ENCODE data around the gene CRK.
"Not testable (repeated sequence)": the region's sequence is repeated elsewhere in the genome, so short reads cannot be mapped to it uniquely, and the experiment has no call there.

Gene CRK

DNA sequence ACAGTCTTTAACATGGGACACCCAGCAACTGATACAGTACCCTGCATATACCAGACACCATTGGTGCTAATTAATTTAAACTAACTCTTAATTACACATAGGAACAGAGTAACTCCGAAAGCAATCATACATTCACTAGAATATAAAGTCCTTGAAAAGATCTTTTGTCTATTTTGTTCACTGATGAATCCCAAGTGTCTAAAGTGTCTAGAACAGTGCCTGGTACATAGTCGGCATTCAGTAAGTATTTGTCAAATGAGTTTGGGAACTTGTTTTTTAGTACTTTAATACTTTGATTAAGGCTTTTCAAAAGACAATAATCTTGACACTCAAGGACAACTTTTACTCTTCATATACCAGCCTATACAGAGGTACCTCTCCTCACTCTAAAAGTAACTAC is 69.8 kb downstream of the CRK start:
- Histone ChIP-seq H3K9ac (peak overlapping the region in 1 of 11 experiments; percentile 23; a peak in 1 of 22 replicates), H4K20me1 (peaks cover 100% of the 10 kb centered on the region in 11 experiments), H3K27ac (no peak overlapping the region), H3K4me3 (no peak overlapping the region), H3K9me3 (replicated peaks in 1 of 11) (no peaks in the 10 kb centered on the region), H3K36me3 (peaks cover 11 to 91% (median 69%) of the 10 kb centered on the region in 11 experiments), H3K27me3 (no peaks in the 10 kb centered on the region), H3K4me1 (peaks cover 54 to 86% (median 65%) of the 10 kb centered on the region in 10 experiments), H3K4me2 (peak overlapping the region in 5 of 11 experiments; percentile 1 to 67 (median 30); a peak in 6 of 22 replicates)
- no peak for TF ChIP-seq Cebpa-rat (IDR thresholded peaks at IDR 0.05)

DNA sequence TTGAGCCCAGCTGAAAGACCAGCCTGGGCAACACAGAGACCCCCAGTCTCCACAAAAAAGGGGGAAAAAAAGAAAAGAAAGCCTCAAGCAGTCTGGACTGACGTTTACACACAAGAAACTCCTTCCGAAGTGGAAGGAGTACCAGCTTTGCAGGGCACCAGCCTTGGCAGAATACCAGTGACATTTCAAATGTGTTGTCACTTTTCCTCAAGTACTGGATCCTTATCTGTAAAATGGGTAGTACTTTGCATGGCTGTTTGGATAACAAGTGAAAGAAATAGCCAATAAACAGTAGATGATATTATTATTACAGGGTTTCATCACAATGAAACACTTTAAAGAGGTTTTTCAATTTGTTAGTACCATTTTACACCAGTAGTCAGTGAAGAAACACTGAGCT is 70.2 kb downstream of the CRK start:
- no peaks in the 10 kb centered on the region for H3K9me3 ChIP-seq (replicated peaks in 1 of 11)
- H4K20me1 ChIP-seq: peaks cover 100% of the 10 kb centered on the region in 11 experiments
- no peak for TF ChIP-seq Cebpa-rat (IDR thresholded peaks at IDR 0.05)
- H3K27me3 ChIP-seq: no peaks in the 10 kb centered on the region
- H3K36me3 ChIP-seq: peaks cover 11 to 91% (median 69%) of the 10 kb centered on the region in 11 experiments
- H3K4me2 ChIP-seq: peak overlapping the region in 7 of 11 experiments; percentile 3 to 27 (median 10); a peak in 5 of 22 replicates
- H3K4me3 ChIP-seq: no peak overlapping the region
- no peak overlapping the region for H3K9ac ChIP-seq
- peaks cover 54 to 86% (median 65%) of the 10 kb centered on the region in 10 experiments for H3K4me1 ChIP-seq
- H3K27ac ChIP-seq: no peak overlapping the region

DNA sequence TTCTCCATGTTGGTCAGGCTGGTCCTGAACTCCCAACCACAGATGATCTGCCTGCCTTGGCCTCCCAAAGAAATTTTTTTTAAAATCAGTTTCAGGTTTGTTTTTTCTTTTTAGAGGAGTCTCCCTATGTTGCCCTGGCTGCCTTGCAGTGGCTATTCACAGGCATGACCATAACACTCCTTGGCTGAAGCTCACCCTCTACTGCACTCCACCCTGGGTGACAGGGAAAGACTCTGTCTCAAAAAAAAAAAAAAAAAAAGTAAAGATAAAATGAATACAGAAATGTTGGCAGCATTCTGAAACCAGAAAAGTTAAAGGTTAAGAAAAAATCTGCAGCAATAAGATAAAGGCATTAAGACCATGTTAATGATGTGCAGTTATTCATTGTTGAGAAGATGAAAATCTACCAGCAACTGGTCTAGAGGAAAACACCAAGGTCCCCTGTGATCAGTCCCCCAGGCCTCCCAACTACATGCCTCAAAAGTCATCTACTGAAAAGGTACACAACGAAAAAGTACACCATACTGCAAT is 71.1 kb downstream of the CRK start:
- H3K4me1 ChIP-seq: peaks cover 54 to 86% (median 66%) of the 10 kb centered on the region in 10 experiments
- peaks cover 100% of the 10 kb centered on the region in 11 experiments for H4K20me1 ChIP-seq
- H3K9ac ChIP-seq: no peak overlapping the region
- H3K36me3 ChIP-seq: peaks cover 11 to 91% (median 67%) of the 10 kb centered on the region in 11 experiments
- H3K4me2 ChIP-seq: peak overlapping the region in 5 of 11 experiments; percentile 5 to 27 (median 10); a peak in 3 of 22 replicates
- no peak for TF ChIP-seq Cebpa-rat (IDR thresholded peaks at IDR 0.05)
- no peaks in the 10 kb centered on the region for H3K27me3 ChIP-seq
- no peak overlapping the region for H3K27ac ChIP-seq
- H3K4me3 ChIP-seq: no peak overlapping the region
- H3K9me3 ChIP-seq (replicated peaks in 1 of 11): no peaks in the 10 kb centered on the region

DNA sequence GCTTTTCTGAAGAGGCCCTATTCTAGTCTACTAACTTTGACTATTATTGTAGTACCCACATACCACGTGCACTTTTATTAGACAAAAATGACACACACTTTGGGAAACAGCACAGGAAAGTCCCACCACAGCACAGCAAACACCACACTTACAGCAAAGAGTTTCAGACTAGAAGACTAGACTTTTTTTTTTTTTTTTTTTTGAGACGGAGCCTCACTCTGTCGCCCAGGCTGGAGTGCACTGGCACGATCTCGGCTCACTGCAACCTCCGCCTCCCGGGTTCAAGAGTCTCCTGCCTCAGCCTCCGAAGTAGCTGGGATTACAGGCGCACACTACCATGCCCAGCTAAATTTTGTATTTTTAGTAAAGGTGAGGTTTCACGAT is 76.1 kb downstream of the CRK start:
- no peaks in the 10 kb centered on the region for H3K27me3 ChIP-seq
- TF ChIP-seq Cebpa-rat (IDR thresholded peaks at IDR 0.05): no peak
- H3K27ac ChIP-seq: no peak overlapping the region; a peak in 1 of 22 replicates
- H3K9ac ChIP-seq: 0 out of 22 replicates have a peak overlapping the region, but pooled peaks of 2 of the 11 experiments have one; percentile 4 to 35
- peaks cover 61 to 91% (median 75%) of the 10 kb centered on the region in 10 experiments for H3K4me1 ChIP-seq
- no peaks in the 10 kb centered on the region for H3K9me3 ChIP-seq (replicated peaks in 1 of 11)
- H3K4me3 ChIP-seq: no peak overlapping the region
- peaks cover 100% of the 10 kb centered on the region in 11 experiments for H4K20me1 ChIP-seq
- peak overlapping the region; percentile 1 to 59 (median 37); a peak in 15 of 22 replicates for H3K4me2 ChIP-seq
- H3K36me3 ChIP-seq: peaks cover 27 to 95% (median 82%) of the 10 kb centered on the region in 11 experiments

DNA sequence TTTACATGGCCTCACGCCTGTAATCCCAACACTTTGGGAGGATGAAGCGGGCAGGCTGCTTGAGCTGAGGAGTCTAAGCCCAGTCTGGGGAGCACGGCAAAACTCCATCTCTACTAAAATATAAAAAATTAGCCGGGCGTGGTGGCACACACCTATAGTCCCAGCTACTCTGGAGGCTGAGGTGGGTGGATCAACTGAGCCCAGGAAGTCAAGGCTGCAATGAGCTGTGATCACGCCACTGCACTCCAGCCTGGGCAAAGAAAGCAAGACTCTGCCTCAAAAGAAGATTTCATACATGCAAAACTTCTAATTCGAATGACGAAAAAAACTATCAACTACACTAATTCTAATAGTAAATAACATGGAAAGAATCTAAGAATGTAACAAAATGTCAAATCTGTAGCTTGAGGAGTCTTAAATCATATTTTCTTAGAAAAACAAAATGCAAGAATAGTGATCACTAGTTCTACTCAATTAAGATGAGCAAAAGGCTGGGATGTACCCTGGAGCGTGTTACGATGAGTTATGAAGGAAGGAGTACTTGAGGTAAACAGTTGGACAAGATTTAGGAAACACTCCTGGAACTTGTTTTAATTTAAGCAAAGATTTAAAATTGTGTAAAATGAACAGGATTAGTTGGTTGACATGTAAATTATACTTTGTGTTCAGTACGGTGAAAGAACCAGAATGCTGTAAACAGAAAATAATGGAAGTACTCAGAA is 76.7 kb downstream of the CRK start:
- H3K27me3 ChIP-seq: no peaks in the 10 kb centered on the region
- peaks cover 22 to 95% (median 82%) of the 10 kb centered on the region in 11 experiments; a peak in 21 of 22 replicates for H3K36me3 ChIP-seq
- H3K9ac ChIP-seq: 0 out of 22 replicates have a peak overlapping the region, but pooled peaks of 1 of the 11 experiments have one; percentile 11
- no peak overlapping the region for H3K27ac ChIP-seq
- H4K20me1 ChIP-seq: peaks cover 100% of the 10 kb centered on the region in 11 experiments
- no peak overlapping the region for H3K4me3 ChIP-seq
- no peak for TF ChIP-seq Cebpa-rat (IDR thresholded peaks at IDR 0.05)
- peaks cover 67 to 97% (median 79%) of the 10 kb centered on the region in 10 experiments for H3K4me1 ChIP-seq
- peak overlapping the region in 8 of 11 experiments; percentile 1 to 59 (median 34); a peak in 10 of 22 replicates for H3K4me2 ChIP-seq
- H3K9me3 ChIP-seq (replicated peaks in 1 of 11): no peaks in the 10 kb centered on the region

DNA sequence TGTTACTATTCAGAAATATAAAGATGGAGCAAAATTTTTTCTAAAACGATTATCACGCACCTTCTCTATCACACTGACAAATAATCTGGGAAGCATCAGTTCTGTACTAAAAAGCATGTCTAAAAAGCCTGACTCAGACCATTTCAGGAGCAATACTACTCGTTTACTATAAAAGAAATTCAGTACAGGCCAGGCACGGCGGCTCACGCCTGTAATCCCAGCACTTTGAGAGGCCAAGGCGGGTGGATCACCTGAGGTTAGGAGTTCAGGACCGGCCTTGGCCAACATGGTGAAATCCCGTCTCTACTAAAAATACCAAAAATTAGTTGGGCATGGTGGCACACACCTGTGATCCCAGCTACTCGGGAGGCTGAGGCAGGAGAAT is 77.6 kb downstream of the CRK start:
- not testable (repeated sequence) for H3K9me3 ChIP-seq (replicated peaks in 1 of 11); H3K9ac ChIP-seq; H3K27me3 ChIP-seq; H3K4me3 ChIP-seq; H3K27ac ChIP-seq
- peak overlapping the region in 6 of 11 experiments; percentile 2 to 47 (median 20); a peak in 5 of 22 replicates for H3K4me2 ChIP-seq
- peaks cover 100% of the 10 kb centered on the region in 11 experiments for H4K20me1 ChIP-seq
- peaks cover 28 to 95% (median 82%) of the 10 kb centered on the region in 11 experiments for H3K36me3 ChIP-seq
- H3K4me1 ChIP-seq: peaks cover 65 to 99% (median 82%) of the 10 kb centered on the region in 10 experiments

DNA sequence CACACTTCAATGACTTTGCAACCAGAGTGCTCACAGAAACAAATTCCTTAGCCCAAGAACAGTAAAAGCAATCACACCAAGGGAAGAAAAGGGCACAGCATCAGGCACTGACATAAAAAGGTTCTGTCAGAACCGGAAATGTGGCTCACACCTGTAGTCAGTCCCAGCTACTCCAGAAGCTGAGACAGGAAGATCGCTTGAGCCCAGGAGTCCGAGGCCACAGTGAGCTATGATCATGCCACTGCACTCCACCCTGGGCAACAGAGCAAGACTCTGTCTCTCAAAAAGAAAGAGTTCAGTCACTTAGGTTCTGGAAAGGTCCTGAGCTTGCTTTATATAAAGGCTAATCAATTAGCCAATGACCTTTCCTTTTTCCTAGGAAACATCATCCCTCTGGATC is 78.7 kb downstream of the CRK start:
- Histone ChIP-seq H3K9ac (peak overlapping the region in 1 of 11 experiments; percentile 51; a peak in 2 of 22 replicates), H3K9me3 (replicated peaks in 1 of 11) (no peaks in the 10 kb centered on the region), H4K20me1 (peaks cover 100% of the 10 kb centered on the region in 11 experiments), H3K4me1 (peaks cover 76 to 99% (median 89%) of the 10 kb centered on the region in 10 experiments), H3K36me3 (peaks cover 39 to 95% (median 82%) of the 10 kb centered on the region in 11 experiments), H3K4me2 (peak overlapping the region; percentile 27 to 58 (median 45); a peak in 17 of 22 replicates), H3K27me3 (no peaks in the 10 kb centered on the region), H3K4me3 (no peak overlapping the region), H3K27ac (no peak overlapping the region)
- no peak for TF ChIP-seq Cebpa-rat (IDR thresholded peaks at IDR 0.05)

DNA sequence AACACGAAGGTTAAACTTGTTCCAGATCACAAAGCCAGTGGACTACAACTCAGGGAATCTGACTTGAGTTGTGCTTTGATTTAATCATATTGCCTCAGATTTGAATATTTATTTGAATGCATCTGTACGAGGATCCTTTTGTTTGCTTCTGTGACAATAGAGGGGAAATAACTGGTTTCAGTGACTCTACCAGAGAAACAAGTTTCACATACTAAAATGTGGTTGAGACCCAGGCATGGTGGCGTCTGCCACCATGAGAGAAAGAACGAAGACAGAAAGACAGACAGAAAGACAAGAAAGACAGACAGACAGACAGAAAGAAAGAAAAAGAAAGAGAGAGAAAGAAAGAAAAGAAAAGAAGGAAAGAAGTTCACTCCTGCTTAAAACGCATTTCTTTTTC is 80.0 kb downstream of the CRK start:
- Histone ChIP-seq H3K36me3 (peaks cover 49 to 100% (median 87%) of the 10 kb centered on the region in 11 experiments), H3K27ac (peak overlapping the region in 6 of 11 experiments; percentile 1 to 30 (median 12); a peak in 7 of 22 replicates)

DNA sequence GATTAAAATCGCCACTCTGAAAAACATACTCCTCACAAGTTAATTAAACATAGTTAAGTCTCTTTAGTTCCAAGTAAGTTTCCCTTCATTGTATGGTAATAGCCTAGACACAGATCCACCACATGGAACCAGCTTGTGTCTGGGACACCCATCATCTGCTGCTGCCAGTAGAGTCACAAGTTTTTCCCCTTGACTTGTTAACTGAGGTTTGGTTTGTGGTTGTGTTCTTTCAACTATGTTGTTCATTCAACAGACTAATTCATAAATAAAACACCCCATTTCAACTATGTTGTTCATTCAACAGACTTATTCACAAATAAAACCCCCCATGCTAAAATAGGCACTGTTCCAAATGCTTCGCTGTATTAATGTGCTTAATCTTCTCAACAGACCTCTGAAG is 80.4 kb downstream of the CRK start:
- peaks cover 76 to 100% (median 90%) of the 10 kb centered on the region in 10 experiments for H3K4me1 ChIP-seq
- peak overlapping the region in 5 of 11 experiments; percentile 1 to 30 (median 5); a peak in 4 of 22 replicates for H3K27ac ChIP-seq
- H3K4me2 ChIP-seq: peak overlapping the region; percentile 4 to 58 (median 37); a peak in 13 of 22 replicates
- no peaks in the 10 kb centered on the region for H3K27me3 ChIP-seq
- peak overlapping the region in 2 of 11 experiments; percentile 51 to 53; a peak in 2 of 22 replicates for H3K9ac ChIP-seq
- no peaks in the 10 kb centered on the region for H3K9me3 ChIP-seq (replicated peaks in 1 of 11)
- TF ChIP-seq Cebpa-rat (IDR thresholded peaks at IDR 0.05): no peak
- peaks cover 100% of the 10 kb centered on the region in 11 experiments for H4K20me1 ChIP-seq
- no peak overlapping the region for H3K4me3 ChIP-seq
- H3K36me3 ChIP-seq: peaks cover 53 to 100% (median 88%) of the 10 kb centered on the region in 11 experiments

More for the DNA sequence above, 80.0 kb downstream of the CRK start:
- Histone ChIP-seq H3K4me2 (peak overlapping the region; percentile 27 to 58 (median 45); a peak in 20 of 22 replicates), H3K4me3 (no peak overlapping the region), H3K9ac (peak overlapping the region in 5 of 11 experiments; percentile 1 to 53 (median 20); a peak in 6 of 22 replicates), H3K4me1 (peaks cover 76 to 100% (median 92%) of the 10 kb centered on the region in 10 experiments), H3K9me3 (replicated peaks in 1 of 11) (no peaks in the 10 kb centered on the region), H4K20me1 (peaks cover 100% of the 10 kb centered on the region in 11 experiments), H3K27me3 (no peaks in the 10 kb centered on the region)
- TF ChIP-seq Cebpa-rat (IDR thresholded peaks at IDR 0.05): no peak
